ENCODE measurements around the gene SP3. TPM values are rescaled to one million over a fixed set of nuclear protein-coding genes. Genes with fewer than 3 reads are reported as not detected.

The SP3 gene
- polyA plus RNA-seq, 1 donor = 76.4 TPM

- Histone ChIP-seq H3K36me3 (ENCODE audit: control insufficient read depth, insufficient read depth, low read length) (peaks cover 13% of the 10 kb centered on the region), H3K27ac (ENCODE audit: low read length) (no peak overlapping the region), H3K27me3 (ENCODE audit: control insufficient read depth, insufficient read depth, low read length) (no peaks in the 10 kb centered on the region), H3K9me3 (ENCODE audit: control insufficient read depth, low read depth, low read length) (peaks cover 2% of the 10 kb centered on the region), H3K4me1 (ENCODE audit: control insufficient read depth, insufficient read depth, low read length) (peaks cover 17% of the 10 kb centered on the region), H3K4me3 (ENCODE audit: low read length) (no peak overlapping the region)
- 94% methylated on average over 3 of the region's 7 CpGs for WGBS (ENCODE audit: insufficient coverage, low lambda C conversion rate)
- DNase-seq = no peak
These were observed 5.3 kb downstream of the SP3 start for GRCh38 chr2:173959909-173960308.

- Histone ChIP-seq H3K27ac (ENCODE audit: low read length) (no peak overlapping the region), H3K9me3 (ENCODE audit: control insufficient read depth, low read depth, low read length) (peaks cover 2% of the 10 kb centered on the region), H3K4me3 (ENCODE audit: low read length) (no peak overlapping the region), H3K27me3 (ENCODE audit: control insufficient read depth, insufficient read depth, low read length) (no peaks in the 10 kb centered on the region), H3K4me1 (ENCODE audit: control insufficient read depth, insufficient read depth, low read length) (peaks cover 17% of the 10 kb centered on the region), H3K36me3 (ENCODE audit: control insufficient read depth, insufficient read depth, low read length) (peaks cover 17% of the 10 kb centered on the region)
- WGBS (ENCODE audit: insufficient coverage, low lambda C conversion rate) = 100% methylated on average over 2 of the region's 16 CpGs
- no peak for DNase-seq
These were observed 5.8 kb downstream of the SP3 start for GRCh38 chr2:173959358-173959884.

GRCh38 chr2:173958198-173958846 is 6.9 kb downstream of the SP3 start:
- peaks cover 22% of the 10 kb centered on the region for H3K36me3 ChIP-seq (ENCODE audit: control insufficient read depth, insufficient read depth, low read length)
- peak overlapping the region; percentile 70 for H3K27ac ChIP-seq (ENCODE audit: low read length)
- 56% methylated on average over 2 of the region's 4 CpGs for WGBS (ENCODE audit: insufficient coverage, low lambda C conversion rate)
- no peak overlapping the region for H3K4me3 ChIP-seq (ENCODE audit: low read length)
- peaks cover 2% of the 10 kb centered on the region for H3K9me3 ChIP-seq (ENCODE audit: control insufficient read depth, low read depth, low read length)
- no peak for DNase-seq
- peaks cover 17% of the 10 kb centered on the region for H3K4me1 ChIP-seq (ENCODE audit: control insufficient read depth, insufficient read depth, low read length)
- H3K27me3 ChIP-seq (ENCODE audit: control insufficient read depth, insufficient read depth, low read length) = no peaks in the 10 kb centered on the region

GRCh38 chr2:173957517-173957916 is 7.7 kb downstream of the SP3 start:
- Histone ChIP-seq H3K4me1 (ENCODE audit: control insufficient read depth, insufficient read depth, low read length) (peaks cover 17% of the 10 kb centered on the region), H3K36me3 (ENCODE audit: control insufficient read depth, insufficient read depth, low read length) (peaks cover 26% of the 10 kb centered on the region), H3K27me3 (ENCODE audit: control insufficient read depth, insufficient read depth, low read length) (no peaks in the 10 kb centered on the region), H3K27ac (ENCODE audit: low read length) (peak overlapping the region; percentile 70), H3K4me3 (ENCODE audit: low read length) (no peak overlapping the region), H3K9me3 (ENCODE audit: control insufficient read depth, low read depth, low read length) (peaks cover 2% of the 10 kb centered on the region)
- WGBS (ENCODE audit: insufficient coverage, low lambda C conversion rate) = 20% methylated on average over 1 of the region's 2 CpGs
- peak in 1 of 2 donors; percentile 70 for DNase-seq

GRCh38 chr2:173956454-173956853 is 8.7 kb downstream of the SP3 start:
- peaks cover 29% of the 10 kb centered on the region for H3K36me3 ChIP-seq (ENCODE audit: control insufficient read depth, insufficient read depth, low read length)
- H3K4me1 ChIP-seq (ENCODE audit: control insufficient read depth, insufficient read depth, low read length) = peaks cover 17% of the 10 kb centered on the region
- H3K9me3 ChIP-seq (ENCODE audit: control insufficient read depth, low read depth, low read length) = peaks cover 2% of the 10 kb centered on the region
- no peak for DNase-seq
- WGBS (ENCODE audit: insufficient coverage, low lambda C conversion rate) = no CpG with 5 or more reads among the region's 3 CpGs
- H3K27ac ChIP-seq (ENCODE audit: low read length) = peak overlapping the region; percentile 70
- H3K4me3 ChIP-seq (ENCODE audit: low read length) = no peak overlapping the region
- no peaks in the 10 kb centered on the region for H3K27me3 ChIP-seq (ENCODE audit: control insufficient read depth, insufficient read depth, low read length)

- Histone ChIP-seq H3K9me3 (ENCODE audit: control insufficient read depth, low read depth, low read length) (peaks cover 2% of the 10 kb centered on the region), H3K4me1 (ENCODE audit: control insufficient read depth, insufficient read depth, low read length) (peaks cover 17% of the 10 kb centered on the region), H3K27me3 (ENCODE audit: control insufficient read depth, insufficient read depth, low read length) (no peaks in the 10 kb centered on the region), H3K27ac (ENCODE audit: low read length) (no peak overlapping the region), H3K36me3 (ENCODE audit: control insufficient read depth, insufficient read depth, low read length) (peaks cover 29% of the 10 kb centered on the region), H3K4me3 (ENCODE audit: low read length) (no peak overlapping the region)
- 0% methylated on average over 1 of the region's 2 CpGs for WGBS (ENCODE audit: insufficient coverage, low lambda C conversion rate)
- DNase-seq = no peak
These were observed 9.3 kb downstream of the SP3 start for GRCh38 chr2:173955867-173956266.

- peaks cover 29% of the 10 kb centered on the region for H3K36me3 ChIP-seq (ENCODE audit: control insufficient read depth, insufficient read depth, low read length)
- no CpG with 5 or more reads among the region's 4 CpGs for WGBS (ENCODE audit: insufficient coverage, low lambda C conversion rate)
- no peak for DNase-seq
- peaks cover 17% of the 10 kb centered on the region for H3K4me1 ChIP-seq (ENCODE audit: control insufficient read depth, insufficient read depth, low read length)
- H3K27ac ChIP-seq (ENCODE audit: low read length) = no peak overlapping the region
- H3K27me3 ChIP-seq (ENCODE audit: control insufficient read depth, insufficient read depth, low read length) = no peaks in the 10 kb centered on the region
- H3K9me3 ChIP-seq (ENCODE audit: control insufficient read depth, low read depth, low read length) = peaks cover 2% of the 10 kb centered on the region
- H3K4me3 ChIP-seq (ENCODE audit: low read length) = no peak overlapping the region
These were observed 10.2 kb downstream of the SP3 start for GRCh38 chr2:173955004-173955403.

- no peak for DNase-seq
- Histone ChIP-seq H3K4me3 (ENCODE audit: low read length) (no peak overlapping the region), H3K36me3 (ENCODE audit: control insufficient read depth, insufficient read depth, low read length) (peaks cover 26% of the 10 kb centered on the region), H3K9me3 (ENCODE audit: control insufficient read depth, low read depth, low read length) (no peaks in the 10 kb centered on the region), H3K4me1 (ENCODE audit: control insufficient read depth, insufficient read depth, low read length) (peaks cover 13% of the 10 kb centered on the region), H3K27me3 (ENCODE audit: control insufficient read depth, insufficient read depth, low read length) (no peaks in the 10 kb centered on the region), H3K27ac (ENCODE audit: low read length) (no peak overlapping the region)
- WGBS (ENCODE audit: insufficient coverage, low lambda C conversion rate) = 100% methylated on average over 1 of the region's 3 CpGs
These were observed 12.1 kb downstream of the SP3 start for GRCh38 chr2:173953047-173953424.

GRCh38 chr2:173952267-173953046 is 12.7 kb downstream of the SP3 start:
- Histone ChIP-seq H3K4me3 (ENCODE audit: low read length) (no peak overlapping the region), H3K36me3 (ENCODE audit: control insufficient read depth, insufficient read depth, low read length) (peaks cover 26% of the 10 kb centered on the region), H3K27ac (ENCODE audit: low read length) (no peak overlapping the region), H3K27me3 (ENCODE audit: control insufficient read depth, insufficient read depth, low read length) (no peaks in the 10 kb centered on the region), H3K9me3 (ENCODE audit: control insufficient read depth, low read depth, low read length) (no peaks in the 10 kb centered on the region), H3K4me1 (ENCODE audit: control insufficient read depth, insufficient read depth, low read length) (peaks cover 11% of the 10 kb centered on the region)
- 90% methylated on average over 2 of the region's 5 CpGs for WGBS (ENCODE audit: insufficient coverage, low lambda C conversion rate)
- DNase-seq = no peak

GRCh38 chr2:173948842-173949241 is 16.3 kb downstream of the SP3 start:
- no peak for DNase-seq
- Histone ChIP-seq H3K36me3 (ENCODE audit: control insufficient read depth, insufficient read depth, low read length) (peaks cover 8% of the 10 kb centered on the region), H3K27me3 (ENCODE audit: control insufficient read depth, insufficient read depth, low read length) (no peaks in the 10 kb centered on the region), H3K4me1 (ENCODE audit: control insufficient read depth, insufficient read depth, low read length) (no peaks in the 10 kb centered on the region), H3K9me3 (ENCODE audit: control insufficient read depth, low read depth, low read length) (no peaks in the 10 kb centered on the region), H3K27ac (ENCODE audit: low read length) (no peak overlapping the region), H3K4me3 (ENCODE audit: low read length) (no peak overlapping the region)
